ENCODE data around the gene KRTAP3-3. TPM values are rescaled to one million over a fixed set of nuclear protein-coding genes. Genes with fewer than 3 reads are reported as not detected.

The KRTAP3-3 gene
- total and polyA plus RNA-seq, 2 experiments from 2014 or later = not detected

DNA sequence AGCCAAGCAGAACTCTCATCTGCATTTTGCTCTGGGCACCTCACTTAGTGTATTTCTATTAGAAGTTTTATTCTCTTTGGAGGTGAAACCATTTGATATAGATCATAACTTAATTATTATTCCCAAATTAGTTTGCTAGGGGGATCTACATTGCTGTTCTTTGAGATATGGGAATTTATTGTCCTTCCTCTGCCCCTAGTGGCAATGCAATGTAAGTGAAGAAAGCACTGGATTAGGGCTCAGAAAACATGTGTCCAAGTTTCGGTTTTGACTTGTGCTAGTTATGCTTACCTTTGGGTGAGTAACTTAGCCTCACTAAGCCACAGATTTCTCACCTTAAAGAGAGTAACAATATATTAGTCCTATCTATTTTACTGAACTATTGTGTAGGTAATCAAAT is 30.1 kb downstream of the KRTAP3-3 start:
- Histone ChIP-seq H3K36me3 (replicated peaks; ENCODE audit: insufficient read depth, low read depth) (no peaks in the 10 kb centered on the region), H3K4me1 (ENCODE audit: insufficient read depth) (no peaks in the 10 kb centered on the region), H3K27me3 (no peaks in the 10 kb centered on the region), H3K79me2 (no peaks in the 10 kb centered on the region), H3K27ac (no peak overlapping the region), H3K4me3 (no peak overlapping the region), H3K9me3 (ENCODE audit: low read depth) (no peaks in the 10 kb centered on the region), H3K9me2 (replicated peaks; ENCODE audit: insufficient read depth) (no peaks in the 10 kb centered on the region), H3K4me2 (no peak overlapping the region), H2AFZ (no peak overlapping the region), H4K20me1 (ENCODE audit: insufficient read depth, poor library complexity, severe bottlenecking) (no peaks in the 10 kb centered on the region)
- DNase-seq (ENCODE audit: low spot score) = no peak
- TF ChIP-seq, protein P1, sequence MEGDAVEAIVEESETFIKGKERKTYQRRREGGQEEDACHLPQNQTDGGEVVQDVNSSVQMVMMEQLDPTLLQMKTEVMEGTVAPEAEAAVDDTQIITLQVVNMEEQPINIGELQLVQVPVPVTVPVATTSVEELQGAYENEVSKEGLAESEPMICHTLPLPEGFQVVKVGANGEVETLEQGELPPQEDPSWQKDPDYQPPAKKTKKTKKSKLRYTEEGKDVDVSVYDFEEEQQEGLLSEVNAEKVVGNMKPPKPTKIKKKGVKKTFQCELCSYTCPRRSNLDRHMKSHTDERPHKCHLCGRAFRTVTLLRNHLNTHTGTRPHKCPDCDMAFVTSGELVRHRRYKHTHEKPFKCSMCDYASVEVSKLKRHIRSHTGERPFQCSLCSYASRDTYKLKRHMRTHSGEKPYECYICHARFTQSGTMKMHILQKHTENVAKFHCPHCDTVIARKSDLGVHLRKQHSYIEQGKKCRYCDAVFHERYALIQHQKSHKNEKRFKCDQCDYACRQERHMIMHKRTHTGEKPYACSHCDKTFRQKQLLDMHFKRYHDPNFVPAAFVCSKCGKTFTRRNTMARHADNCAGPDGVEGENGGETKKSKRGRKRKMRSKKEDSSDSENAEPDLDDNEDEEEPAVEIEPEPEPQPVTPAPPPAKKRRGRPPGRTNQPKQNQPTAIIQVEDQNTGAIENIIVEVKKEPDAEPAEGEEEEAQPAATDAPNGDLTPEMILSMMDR (IDR thresholded peaks at IDR 0.05; ENCODE audit: poor library complexity) = peak; percentile 34
- no peak for TF ChIP-seq EZH2phosphoT487 (IDR thresholded peaks at IDR 0.05; ENCODE audit: low read depth, severe bottlenecking, unreplicated experiment)
- WGBS (ENCODE audit: low lambda C conversion rate, missing lambda C conversion rate) = 81% methylated on average over 1 of the region's 1 CpG

DNA sequence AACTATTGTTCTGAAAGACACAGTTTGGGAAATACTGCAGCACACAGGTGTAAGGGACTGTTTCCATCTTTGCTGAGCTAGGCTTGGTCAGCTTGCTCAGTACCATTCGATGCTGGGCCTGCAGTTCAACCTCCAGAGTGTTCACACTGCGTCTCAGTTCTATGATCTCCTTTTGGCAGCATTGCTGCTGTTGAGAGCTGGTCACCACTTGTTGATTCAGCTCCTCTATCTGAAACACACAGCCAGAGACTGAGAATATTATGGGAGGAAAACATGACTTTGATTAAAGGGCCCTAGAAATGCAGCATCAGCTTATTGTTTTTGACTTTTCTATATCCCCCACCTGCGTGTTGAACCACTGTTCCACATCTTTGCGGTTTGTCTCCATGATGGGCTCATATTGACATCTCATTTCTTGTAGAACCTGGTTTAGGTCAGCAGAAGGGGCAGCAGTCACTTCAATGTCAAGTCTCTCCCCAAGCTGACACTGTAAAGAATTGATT is 31.9 kb downstream of the KRTAP3-3 start:
- no peaks in the 10 kb centered on the region for H3K27me3 ChIP-seq
- TF ChIP-seq EZH2phosphoT487 (IDR thresholded peaks at IDR 0.05; ENCODE audit: low read depth, severe bottlenecking, unreplicated experiment) = no peak
- no peak for TF ChIP-seq EZH2 (IDR thresholded peaks at IDR 0.05; ENCODE audit: borderline replicate concordance)
- TF ChIP-seq, protein P1 (IDR thresholded peaks at IDR 0.05; ENCODE audit: poor library complexity) = no peak
- H3K36me3 ChIP-seq (replicated peaks; ENCODE audit: insufficient read depth, low read depth) = no peaks in the 10 kb centered on the region
- no peak overlapping the region for H3K27ac ChIP-seq
- 95% methylated on average over 4 of the region's 4 CpGs for WGBS (ENCODE audit: low lambda C conversion rate, missing lambda C conversion rate)
- no peaks in the 10 kb centered on the region for H3K9me2 ChIP-seq (replicated peaks; ENCODE audit: insufficient read depth)
- no peak overlapping the region for H2AFZ ChIP-seq
- H3K4me2 ChIP-seq = no peak overlapping the region
- H3K4me3 ChIP-seq = no peak overlapping the region
- DNase-seq (ENCODE audit: low spot score) = no peak
- H3K4me1 ChIP-seq (ENCODE audit: insufficient read depth) = peaks cover 6% of the 10 kb centered on the region
- H4K20me1 ChIP-seq (ENCODE audit: insufficient read depth, poor library complexity, severe bottlenecking) = no peaks in the 10 kb centered on the region
- no peaks in the 10 kb centered on the region for H3K9me3 ChIP-seq (ENCODE audit: low read depth)
- H3K79me2 ChIP-seq = no peaks in the 10 kb centered on the region

DNA sequence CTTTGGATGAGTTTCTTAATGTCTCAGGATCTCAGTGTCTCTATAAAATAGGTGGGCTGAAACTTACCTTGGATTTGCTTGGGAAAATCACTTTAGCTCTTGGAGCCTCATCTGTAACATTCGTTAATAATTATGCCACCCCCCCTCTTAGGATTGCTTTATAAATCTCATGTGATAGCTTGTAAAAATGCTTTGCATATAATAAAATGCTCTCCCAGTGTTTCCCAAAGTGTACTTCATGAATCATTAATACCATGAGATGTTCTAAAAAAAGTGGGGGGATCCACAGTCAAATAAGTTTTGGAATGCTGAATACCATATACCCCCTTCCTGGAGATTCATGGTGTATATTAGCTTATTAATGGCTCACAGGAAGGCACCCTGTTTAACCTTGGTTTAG is 32.4 kb downstream of the KRTAP3-3 start:
- 64% methylated on average over 1 of the region's 1 CpG for WGBS (ENCODE audit: low lambda C conversion rate, missing lambda C conversion rate)
- H3K4me2 ChIP-seq = no peak overlapping the region
- no peaks in the 10 kb centered on the region for H3K79me2 ChIP-seq
- no peak overlapping the region for H2AFZ ChIP-seq
- H3K4me3 ChIP-seq = no peak overlapping the region
- no peaks in the 10 kb centered on the region for H3K9me2 ChIP-seq (replicated peaks; ENCODE audit: insufficient read depth)
- H3K4me1 ChIP-seq (ENCODE audit: insufficient read depth) = peaks cover 11% of the 10 kb centered on the region
- H3K9me3 ChIP-seq (ENCODE audit: low read depth) = no peaks in the 10 kb centered on the region
- H3K27ac ChIP-seq = no peak overlapping the region
- TF ChIP-seq, protein P1 (IDR thresholded peaks at IDR 0.05; ENCODE audit: poor library complexity) = no peak
- no peak for TF ChIP-seq EZH2 (IDR thresholded peaks at IDR 0.05; ENCODE audit: borderline replicate concordance)
- TF ChIP-seq EZH2phosphoT487 (IDR thresholded peaks at IDR 0.05; ENCODE audit: low read depth, severe bottlenecking, unreplicated experiment) = no peak
- no peak for DNase-seq (ENCODE audit: low spot score)
- no peaks in the 10 kb centered on the region for H3K36me3 ChIP-seq (replicated peaks; ENCODE audit: insufficient read depth, low read depth)
- H3K27me3 ChIP-seq = no peaks in the 10 kb centered on the region
- no peaks in the 10 kb centered on the region for H4K20me1 ChIP-seq (ENCODE audit: insufficient read depth, poor library complexity, severe bottlenecking)

DNA sequence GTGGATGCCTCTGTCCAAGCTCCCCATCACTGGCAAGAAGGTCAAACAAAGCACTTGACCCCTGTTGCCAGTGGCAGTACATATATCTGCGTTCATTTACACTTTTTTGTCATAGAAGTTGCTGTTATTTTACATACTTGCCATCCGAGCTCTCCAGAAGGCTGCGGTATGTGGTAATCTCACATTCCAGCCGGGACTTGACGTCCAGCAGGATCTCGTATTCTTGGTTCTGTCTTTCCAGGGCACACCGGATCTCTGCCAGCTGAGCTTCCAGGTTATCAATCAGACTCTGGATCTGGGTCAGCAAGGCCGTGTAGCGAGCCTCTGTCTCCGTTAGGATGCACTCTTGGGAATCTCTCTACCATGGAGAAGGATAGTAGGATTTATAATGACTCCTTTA is 33.8 kb downstream of the KRTAP3-3 start:
- H2AFZ ChIP-seq = no peak overlapping the region

More for the DNA sequence above, 33.8 kb downstream of the KRTAP3-3 start:
- H3K4me1 ChIP-seq (ENCODE audit: insufficient read depth) = peaks cover 15% of the 10 kb centered on the region
- H3K36me3 ChIP-seq (replicated peaks; ENCODE audit: insufficient read depth, low read depth) = no peaks in the 10 kb centered on the region
- no peak overlapping the region for H3K27ac ChIP-seq
- H3K4me3 ChIP-seq = no peak overlapping the region
- no peaks in the 10 kb centered on the region for H3K79me2 ChIP-seq
- no peak overlapping the region for H3K4me2 ChIP-seq
- no peak for TF ChIP-seq EZH2phosphoT487 (IDR thresholded peaks at IDR 0.05; ENCODE audit: low read depth, severe bottlenecking, unreplicated experiment)
- TF ChIP-seq EZH2 (IDR thresholded peaks at IDR 0.05; ENCODE audit: borderline replicate concordance) = no peak
- TF ChIP-seq, protein P1 (IDR thresholded peaks at IDR 0.05; ENCODE audit: poor library complexity) = no peak
- no peaks in the 10 kb centered on the region for H3K9me3 ChIP-seq (ENCODE audit: low read depth)
- no peak for DNase-seq (ENCODE audit: low spot score)
- no peaks in the 10 kb centered on the region for H3K27me3 ChIP-seq
- H4K20me1 ChIP-seq (ENCODE audit: insufficient read depth, poor library complexity, severe bottlenecking) = no peaks in the 10 kb centered on the region
- 63% methylated on average over 10 of the region's 10 CpGs for WGBS (ENCODE audit: low lambda C conversion rate, missing lambda C conversion rate)
- no peaks in the 10 kb centered on the region for H3K9me2 ChIP-seq (replicated peaks; ENCODE audit: insufficient read depth)
